Stimulated activated naive CD4-positive, alpha-beta T cell (primary cell): ENCODE data around the gene SMPD3.

Source experiments
- DNase-seq, 6 experiments: peaks; one replicate each; lab custom pipeline; 2025; lab: John Stamatoyannopoulos, UW

The SMPD3 gene

DNA sequence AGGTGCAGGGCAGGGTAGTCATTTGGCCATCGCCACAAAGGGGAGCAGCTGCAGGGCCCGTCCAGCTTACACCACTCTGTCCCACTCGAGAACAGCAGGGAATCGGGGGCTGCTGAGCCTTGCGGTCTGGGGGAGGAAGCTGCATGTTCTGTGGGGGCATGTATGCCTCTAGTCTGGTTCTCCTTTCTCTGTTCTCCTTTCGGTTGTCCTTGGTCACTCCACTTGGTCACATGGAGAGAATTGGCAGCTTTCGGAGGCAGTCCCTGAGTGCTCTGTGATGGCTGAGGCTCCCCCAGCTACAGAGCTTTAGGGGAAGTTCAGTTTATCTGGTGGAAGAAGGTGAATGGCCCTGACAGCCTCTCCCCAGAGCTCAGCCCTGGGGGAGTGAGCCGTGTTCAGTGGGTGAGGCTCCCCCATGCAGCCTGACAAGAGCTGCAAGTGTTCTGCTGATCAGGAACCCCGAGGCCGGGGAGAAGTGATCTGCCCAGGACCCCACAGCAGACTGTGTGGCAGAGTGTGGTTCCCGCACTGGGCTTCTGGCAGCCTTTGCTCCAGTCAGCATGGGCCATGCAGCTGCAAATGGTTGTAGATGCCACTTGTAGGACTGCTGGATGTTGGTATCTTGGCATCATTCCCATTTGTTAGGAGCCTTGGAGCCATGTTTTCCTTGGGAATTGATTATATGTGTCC is 22.3 kb upstream of the SMPD3 start:
- DNase-seq: no peak

DNA sequence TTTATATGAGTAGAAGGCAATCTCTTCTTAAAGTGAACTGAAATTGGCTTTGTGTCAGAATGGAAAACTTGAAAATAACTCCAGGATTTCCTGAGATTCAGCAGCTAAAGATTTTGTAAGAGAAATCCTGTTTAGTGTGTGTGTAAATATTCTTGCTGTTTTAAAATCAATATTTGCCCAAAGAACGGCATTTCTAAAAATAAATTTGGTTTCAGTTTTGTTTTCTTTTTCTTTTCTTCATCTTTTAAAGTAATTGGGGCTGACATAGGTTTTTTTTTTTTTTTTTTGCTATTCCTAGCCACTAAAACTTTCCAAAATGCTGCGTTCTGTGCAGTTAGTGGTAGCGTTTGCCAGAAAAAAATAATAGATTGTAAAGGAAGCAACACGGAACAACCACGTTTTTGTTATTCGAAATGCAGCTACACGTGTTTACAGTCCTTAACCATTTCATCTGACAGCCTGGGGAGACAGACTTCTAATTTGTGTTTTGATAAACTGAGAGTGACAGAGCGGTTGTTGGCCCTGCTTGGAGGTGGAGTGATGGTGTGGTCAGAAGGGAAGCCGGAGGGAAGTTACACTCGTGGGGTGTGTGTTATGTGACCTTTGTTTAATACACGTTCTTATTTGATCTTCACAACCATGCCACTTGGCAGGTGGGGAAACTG is 21.6 kb upstream of the SMPD3 start:
- DNase-seq: peak in 1 of 6 experiments; percentile 41

DNA sequence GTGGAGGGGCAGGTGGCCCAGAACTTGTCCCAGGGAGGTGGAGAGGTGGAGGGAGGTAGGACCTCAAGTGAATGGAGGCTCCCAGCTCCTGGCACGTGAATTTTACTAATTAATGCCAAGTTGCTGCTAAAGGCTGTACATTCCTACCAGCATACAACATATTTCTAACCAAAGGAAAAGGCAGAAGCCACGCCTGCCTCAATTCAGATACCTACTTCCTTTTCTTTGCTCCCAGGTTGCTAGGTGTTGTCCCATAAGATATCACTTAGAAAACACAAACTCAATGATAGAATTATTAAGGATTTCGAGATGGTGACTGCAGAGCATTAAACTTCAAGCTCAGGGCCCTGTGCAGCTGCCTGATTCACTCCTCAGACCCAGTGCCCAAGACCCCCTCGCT is 20.5 kb upstream of the SMPD3 start:
- DNase-seq: no peak

DNA sequence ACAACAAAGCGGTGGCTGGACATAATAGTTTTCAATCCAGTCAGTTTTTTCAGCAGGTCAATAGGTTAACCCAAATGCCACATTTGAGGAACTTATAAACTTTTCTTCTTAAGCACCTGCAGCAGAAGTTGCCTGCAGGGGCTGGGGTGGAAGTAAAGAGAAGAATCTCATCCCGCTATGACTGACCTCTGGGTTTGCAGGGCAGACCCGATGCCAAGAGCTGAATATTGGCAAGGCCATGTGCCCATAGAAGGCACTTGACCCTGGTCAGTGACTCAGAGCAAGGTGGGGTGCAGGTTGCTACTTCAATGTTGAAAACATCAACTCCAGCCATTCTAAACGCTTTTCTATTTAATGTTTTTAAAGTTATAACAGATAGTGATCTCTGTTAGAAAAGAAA is 17.9 kb upstream of the SMPD3 start:
- DNase-seq: no peak

DNA sequence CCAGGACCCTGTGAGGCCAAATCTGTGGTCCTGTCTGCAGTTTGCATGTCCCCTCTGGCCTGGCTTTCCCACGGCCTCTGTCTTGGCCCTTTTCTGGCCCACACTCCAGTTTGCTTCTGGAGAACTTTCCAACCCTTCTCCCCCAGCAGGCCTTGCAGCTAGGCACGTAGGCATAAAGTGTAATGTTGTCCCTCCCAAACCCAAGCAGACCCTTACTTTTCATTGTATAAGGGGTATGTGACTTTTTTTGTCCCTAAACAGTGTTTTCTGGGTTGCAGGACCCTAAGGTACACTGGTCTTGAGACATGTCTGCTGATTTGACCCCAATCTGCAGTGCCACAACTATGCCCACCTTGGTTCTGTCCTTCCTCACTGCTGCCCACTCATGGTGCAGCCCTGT is 15.6 kb upstream of the SMPD3 start:
- DNase-seq: no peak

DNA sequence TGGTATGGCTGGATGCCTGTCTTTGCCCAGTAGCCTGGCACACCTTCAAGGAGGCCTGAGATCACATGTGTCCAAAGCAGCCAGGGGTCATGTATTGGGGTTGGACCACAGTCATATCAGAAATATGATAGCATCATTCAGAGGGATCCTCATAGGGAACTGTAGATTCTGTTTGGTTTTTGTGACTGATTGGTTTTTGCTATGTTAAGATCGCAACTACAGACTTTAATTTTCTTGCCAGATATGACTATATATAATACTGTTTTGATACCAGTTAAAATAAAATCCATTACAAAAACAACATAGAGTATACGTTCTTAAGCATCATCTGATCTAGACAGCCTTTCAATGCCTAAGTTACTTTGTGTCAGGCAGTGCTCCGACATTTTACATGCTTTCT is 11.8 kb upstream of the SMPD3 start:
- DNase-seq: no peak

DNA sequence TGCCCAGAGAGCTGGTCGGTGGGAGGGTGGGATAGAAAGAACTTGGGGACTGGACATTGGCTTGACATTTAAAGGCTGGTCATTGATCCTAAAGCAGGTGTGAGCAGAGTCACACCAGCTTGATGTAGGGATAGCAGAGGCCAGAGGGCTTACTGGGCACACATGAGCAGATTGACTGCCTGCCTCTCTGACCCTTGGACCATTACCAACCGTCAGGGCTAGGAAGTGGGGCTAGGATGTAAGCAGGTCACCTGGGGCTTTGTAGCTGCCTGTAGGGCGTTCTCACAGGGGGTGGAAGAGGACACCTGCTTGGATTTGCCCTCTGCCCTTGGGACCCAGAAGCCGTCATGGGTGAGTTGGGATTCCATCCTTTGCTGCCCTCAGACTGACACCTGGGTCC is 11.1 kb upstream of the SMPD3 start:
- no peak for DNase-seq

DNA sequence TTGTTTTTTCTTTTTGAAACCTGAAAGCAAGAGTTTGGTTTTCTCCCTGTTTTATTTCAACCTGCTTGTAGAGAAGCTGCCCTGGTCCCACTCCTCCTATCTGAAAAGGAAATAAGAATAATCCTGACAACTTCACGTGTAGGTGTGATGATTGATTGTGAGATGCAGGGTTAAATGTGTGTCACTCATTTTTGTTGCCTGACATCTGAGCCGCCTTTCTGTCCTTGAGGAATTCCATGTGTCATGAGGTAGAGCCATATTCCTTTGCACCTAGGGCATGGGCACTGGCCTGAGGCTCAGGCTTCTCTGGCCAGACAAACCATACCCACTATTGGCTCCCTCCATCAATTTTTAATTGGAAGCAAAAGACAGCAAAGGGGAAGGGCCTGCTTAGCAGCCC is 10.2 kb upstream of the SMPD3 start:
- no peak for DNase-seq

DNA sequence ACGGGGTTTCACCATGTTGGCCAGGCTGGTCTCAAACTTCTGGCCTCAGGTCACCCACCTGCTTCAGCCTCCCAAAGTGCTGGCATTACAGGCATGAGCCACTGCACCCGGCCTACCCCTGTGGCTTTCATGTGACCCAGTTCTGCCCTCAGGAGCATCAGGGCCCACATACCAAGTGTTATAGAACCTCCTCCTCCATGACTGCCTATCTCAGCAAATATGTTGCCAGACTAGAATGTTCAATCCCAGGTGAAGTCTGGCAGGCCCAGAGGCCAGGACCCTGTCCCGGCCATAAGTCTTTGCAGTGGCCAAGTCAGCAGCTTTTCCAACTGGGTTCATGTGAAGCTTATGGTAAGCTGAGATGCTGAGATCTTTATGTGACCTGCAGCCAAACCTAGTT is 9.8 kb upstream of the SMPD3 start:
- DNase-seq: no peak

DNA sequence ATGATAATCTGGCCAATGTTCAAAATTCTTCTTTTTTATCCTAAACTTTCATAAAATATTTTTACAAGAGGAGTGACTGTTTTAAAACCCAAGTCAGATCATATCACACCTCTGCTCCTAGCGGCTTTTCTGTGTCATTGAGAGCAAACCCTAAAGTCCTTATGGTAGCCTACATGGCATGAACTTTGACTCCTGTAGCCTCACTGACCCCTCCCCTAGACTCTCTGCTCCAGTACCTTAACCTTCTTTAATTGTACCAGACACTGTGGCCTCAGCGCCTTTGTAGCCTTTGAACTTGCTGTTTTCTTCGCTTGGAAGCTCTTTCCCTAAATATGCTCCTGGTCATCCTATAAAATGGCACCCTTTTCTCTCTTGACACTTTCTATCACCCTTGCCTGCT is 7.3 kb upstream of the SMPD3 start:
- DNase-seq: no peak

DNA sequence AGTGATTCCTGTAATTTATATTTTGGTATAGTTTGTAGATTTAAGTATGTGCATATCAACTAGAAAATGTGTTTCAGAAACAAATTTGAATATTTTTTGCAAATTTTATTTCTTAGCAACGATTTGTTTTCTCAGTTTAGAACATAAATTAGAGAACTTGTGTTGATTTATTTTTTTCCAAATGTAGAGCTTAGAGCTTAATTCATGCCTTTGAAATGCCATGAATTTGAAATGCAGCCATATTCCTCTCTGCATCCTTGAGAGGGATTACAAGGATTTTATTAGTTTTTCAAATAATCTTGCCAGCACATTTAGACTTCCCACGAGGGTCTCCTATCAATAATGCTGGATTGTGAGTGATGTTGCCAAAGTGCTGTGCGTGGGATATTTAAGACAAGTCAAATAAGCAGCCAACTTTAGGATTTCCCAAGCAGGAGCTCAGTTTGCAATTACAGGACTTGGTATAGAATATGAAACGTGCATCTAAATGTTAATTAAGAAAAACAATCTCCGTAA is 6.7 kb upstream of the SMPD3 start:
- no peak for DNase-seq

DNA sequence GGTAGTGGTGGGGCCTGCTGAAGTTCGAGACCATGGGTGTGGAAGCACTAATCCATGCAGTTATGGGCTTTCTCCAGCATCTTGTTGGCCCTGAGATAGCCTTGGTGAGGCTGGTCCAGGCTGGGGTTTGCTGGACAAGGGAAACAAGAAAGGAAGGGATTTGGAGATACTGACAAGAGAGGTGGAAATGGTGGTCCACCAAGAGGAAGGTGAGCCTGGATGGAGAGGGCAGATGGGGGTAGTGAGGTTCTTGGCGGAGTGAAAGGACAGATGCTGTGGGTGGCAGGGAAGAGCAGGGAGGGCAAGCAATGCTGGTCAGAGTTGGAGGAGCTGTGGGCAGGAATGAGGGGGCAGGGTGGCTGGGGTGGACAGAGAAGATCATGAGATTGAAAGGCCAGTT is 5.5 kb upstream of the SMPD3 start:
- no peak for DNase-seq

DNA sequence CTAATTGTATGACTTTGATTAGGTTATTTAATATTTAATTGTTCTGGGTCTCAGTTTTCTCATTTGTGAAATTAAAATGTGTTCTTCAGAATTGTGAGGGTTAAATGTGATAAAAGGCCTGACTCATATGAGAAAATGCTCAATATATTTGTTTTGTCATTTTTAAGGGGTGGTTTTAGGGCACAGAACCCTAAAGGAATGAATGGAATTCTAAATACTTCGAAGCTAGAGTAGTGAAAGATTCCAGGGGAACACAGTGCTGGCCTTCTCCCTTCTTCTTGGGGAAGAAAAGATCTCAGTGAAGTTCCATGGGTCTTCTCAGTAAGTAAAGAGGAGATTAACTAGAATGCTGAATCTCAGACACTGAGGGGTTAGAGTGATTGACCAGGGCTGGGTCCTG is 3.9 kb upstream of the SMPD3 start:
- DNase-seq: no peak

DNA sequence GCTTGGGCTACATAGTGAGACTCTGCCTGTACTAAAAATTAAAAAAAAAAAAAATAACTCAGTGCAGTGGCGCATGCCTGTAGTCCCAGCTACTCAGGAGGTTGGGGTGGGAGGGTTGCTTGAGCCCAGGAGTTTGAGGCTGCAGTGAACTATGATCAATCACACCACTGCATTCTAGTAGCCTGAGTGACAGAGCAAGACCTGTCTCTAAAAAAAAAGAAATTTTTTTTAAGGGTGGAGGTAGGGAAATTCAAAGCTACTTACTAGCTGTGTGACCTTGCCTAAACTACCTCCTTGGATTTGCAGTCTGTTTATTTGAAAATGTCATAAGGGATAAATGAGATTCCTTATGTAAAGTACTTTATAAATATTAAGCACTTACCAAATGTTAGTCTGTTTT is 3.4 kb upstream of the SMPD3 start:
- DNase-seq: no peak

DNA sequence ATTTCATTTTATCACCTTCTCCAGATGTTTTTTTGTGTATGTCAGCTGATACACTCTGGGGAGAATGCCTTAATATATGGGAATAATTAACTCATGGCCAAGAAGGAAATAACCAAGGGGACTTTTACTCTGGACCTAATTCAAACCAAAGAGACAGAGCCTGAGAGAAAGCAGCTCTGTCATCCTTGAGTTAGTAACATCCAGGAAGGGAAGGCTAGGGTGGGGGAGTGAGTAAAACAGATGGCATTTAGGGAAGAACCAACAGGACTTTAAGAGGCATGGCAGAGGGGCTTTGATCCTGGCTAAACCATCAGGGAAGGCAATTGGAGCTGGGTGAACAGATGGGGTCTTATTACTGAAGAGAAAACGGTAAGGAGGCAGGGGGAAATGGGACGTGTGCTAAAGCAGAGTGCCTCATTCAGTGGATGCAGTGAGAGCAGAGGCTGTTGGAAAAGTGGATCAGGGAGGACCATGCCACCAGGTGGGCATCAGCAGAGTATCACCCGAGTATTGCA is 2.5 kb upstream of the SMPD3 start:
- DNase-seq: no peak

DNA sequence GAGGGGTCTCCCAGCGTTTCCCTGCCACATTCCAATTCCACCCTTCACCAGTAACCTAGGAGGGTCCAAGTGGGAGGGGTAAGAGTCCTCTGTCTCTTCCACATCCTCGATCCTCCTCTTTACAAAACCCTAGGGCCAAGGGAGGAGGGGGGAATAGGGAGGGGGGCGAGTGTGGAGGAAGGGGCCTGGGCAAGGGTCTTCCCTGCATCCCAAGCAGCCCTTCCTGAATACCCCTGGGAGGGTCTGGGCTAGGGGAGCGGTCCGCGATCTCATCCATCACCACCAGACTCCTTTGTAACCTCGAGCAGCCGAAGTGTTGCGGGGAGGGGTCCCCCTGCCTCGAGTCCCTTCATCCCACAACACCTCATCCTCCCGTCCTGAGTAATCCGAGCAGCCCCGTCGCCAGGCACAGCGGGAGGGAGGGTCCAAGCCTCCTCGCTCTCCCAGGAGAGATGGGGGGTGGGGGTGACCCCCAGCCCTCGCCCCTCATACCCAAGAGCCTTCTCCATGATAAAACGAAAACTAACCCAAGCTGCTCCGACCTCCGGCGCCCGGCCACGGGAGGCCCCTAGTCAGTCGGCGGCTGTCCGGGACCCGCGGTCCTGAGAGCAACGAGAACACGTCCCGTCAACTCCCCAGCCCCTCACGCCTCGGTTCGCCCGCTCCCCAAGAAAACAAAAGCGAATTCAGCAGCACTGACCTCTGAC is 502 bp downstream of the SMPD3 start:
- DNase-seq: peak in 2 of 6 experiments; percentile 27 to 44

DNA sequence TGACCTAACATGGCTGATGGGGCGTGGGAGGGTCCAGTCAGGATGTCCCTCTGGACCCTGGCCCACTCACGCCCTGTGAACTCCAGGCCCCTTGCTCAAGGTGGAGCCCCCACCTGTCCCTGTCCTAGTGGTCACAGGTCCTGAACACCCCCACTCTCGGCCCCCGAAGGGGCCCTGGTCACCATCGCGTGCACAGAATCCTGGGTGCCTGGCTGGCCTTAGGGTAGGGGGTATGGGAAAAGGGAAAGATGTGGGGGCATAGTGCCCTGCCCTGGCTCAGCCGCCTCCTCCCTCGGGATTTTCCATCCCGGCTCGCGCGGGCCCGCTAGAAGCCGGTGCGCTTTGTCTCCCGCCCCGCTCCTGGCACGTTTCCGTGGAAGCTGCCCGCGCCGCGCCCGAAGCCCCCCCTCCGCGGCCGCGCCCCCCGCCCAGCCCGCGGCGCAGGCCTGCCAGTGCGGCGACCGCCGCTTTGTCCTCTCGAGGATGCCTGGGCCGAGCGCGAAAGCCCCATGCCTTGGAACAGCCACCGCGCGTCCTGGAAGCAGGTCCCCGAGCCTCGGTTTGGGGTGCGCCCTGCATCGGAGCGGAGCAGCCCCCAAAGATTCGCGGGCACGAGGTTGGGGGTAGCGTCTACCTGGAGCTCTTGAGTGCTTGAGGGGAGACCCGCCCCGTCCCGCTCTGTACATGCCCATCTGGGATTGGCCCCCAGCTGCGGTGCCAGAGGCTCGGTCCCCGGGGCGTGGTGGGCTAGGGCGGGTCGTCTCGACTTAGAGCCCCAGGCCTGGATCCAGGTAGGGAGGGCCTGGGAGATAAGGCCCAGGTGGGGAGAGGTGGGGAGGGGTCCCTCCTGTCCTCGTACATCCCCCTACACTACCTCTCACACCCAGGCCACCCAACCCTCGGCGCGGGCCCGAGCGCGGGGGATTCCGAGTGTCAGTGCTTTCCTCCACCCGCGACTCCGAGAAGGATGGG is 1.3 kb downstream of the SMPD3 start:
- DNase-seq: no peak

DNA sequence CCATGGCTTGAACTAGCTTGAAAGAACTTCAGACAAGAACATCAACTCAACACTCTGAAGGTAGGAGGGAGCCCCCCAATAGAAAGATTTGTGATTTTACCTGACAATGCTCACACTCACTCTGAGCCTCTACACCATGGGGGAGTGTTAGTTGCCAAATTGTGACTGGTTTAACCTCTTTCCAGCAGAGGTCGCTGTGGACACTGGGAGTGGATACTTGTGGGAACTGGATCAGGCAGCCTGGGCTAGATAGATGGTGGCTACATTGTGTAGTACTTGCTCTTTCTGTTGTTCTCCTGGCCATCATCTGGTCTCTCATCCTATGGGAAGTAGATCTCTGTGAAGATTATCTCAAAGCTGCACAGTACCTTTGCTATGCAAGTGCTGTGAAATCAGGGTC is 2.9 kb downstream of the SMPD3 start:
- no peak for DNase-seq

DNA sequence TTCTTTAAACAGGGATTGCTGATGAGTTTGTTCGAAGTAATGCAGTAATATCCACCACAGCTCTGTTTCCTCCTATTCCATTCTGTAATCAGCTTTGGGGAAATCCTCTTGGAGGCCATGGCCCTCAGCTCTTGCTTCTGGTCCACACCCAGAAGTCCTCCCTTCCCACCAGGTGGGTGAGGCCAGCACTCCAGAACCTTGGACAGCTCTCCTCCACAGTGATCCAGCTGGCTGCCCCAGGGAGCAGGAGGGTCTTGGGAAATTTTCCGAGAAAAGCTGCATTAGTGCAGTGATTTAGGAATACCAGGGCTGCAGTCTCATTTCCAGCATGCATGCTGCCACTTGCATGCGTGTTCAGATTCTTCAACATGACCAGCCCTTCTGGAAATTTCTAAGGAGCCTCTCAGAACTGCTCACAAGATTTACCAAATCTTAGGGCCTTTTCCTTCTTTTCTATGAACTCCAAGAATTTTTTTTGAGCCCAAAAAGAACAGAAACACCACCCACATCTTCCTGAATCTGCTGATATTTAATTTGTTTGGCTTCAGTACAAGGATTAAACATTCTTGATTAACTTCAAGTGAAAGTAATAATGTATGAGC is 4.2 kb downstream of the SMPD3 start:
- peak in 1 of 6 experiments; percentile 7 for DNase-seq

DNA sequence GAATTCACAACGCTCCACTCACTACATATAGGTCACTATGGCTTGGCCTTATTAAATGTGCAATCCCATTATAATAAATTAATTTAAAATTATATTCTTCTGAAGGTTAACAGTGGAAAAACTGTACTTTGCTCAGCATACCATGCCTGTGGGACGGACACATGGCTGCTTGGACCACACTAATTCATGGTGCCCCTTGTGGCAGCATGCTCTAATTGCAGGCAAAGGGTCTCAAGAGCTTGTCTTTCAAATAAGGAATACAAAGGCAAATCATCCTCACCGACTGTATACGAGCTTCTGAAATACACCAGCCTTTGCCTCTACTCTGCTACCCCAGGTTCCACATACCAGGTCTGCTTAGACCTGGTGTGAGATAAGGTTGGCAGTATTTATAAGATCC is 11.7 kb downstream of the SMPD3 start:
- no peak for DNase-seq

DNA sequence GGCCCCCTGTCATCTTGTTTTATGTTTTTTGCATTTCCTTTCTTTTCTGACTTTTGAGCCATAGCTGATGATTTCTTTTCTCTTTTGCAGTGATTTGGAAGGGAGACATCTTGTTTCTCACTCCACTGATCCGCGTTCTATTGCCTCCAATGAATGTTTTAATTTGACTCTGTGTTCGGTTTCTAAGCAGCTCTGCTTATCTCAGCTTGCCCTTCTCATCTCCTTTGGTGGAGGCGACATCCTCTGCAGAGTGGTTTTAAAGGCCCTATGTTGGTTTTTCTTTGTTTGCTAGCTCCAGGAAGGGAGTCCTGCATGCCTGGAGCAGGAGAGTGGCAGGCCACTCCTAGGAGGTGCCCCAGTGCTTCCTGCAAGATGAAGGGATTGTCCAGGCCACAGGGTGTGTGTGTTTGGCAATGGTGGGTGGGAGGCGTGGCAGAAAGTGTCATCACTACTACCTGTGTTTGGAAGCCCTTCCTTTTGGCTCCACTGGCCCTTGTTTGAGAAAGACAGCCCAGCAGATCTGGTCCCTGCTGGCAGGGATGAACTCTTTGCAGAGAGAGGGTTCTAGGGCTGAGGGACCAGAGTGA is 13.6 kb downstream of the SMPD3 start:
- DNase-seq: peak in 2 of 6 experiments; percentile 10 to 18
